Measurements from ENCODE around the gene CKB.

- TF ChIP-seq CTCF (IDR thresholded peaks at IDR 0.05; ENCODE audit: insufficient read depth, low read depth, low read length) (no peak), EZH2 (IDR thresholded peaks at IDR 0.05; ENCODE audit: insufficient read depth, low read length) (no peak)
Observed at GRCh38 chr14:103538291-103539055, 15.8 kb upstream of the CKB start.

Measured in astrocyte (in vitro differentiated cells and primary cell).